ENCODE data around the gene PRSS1. TPM values are rescaled to one million over a fixed set of nuclear protein-coding genes. Genes with fewer than 3 reads are reported as not detected.

Gene PRSS1
- total RNA-seq, 3 donors from 2014 or later, result not detected

GRCh38 chr7:142770661-142771352 is 21.5 kb downstream of the PRSS1 start, which contains the start of gene PRSS2:
Gene PRSS2 (plus strand): TSS chr7:142770970. CDS start chr7:142770983, 13 bp downstream.
- Histone ChIP-seq H3K4me3 (no peak within 1 kb of the TSS), H3K4me1 (ENCODE audit: low read depth) (no peaks in the 10 kb centered on the region), H3K9me3 (no peaks in the 10 kb centered on the region), H3K36me3 (ENCODE audit: low read depth) (no peaks in the 10 kb centered on the region)
- DNase-seq (no peak), ATAC-seq (peak; percentile 14)
- TF ChIP-seq CTCF (IDR thresholded peaks at IDR 0.05), result no peak
- intact Hi-C loops (cut with DNase I, micrococcal nuclease), result no loop called here

GRCh38 chr7:142771353-142771723 is 22.1 kb downstream of the PRSS1 start:
- ATAC-seq (no peak), DNase-seq (no peak)
- H3K4me3 ChIP-seq, result no peak overlapping the region
- TF ChIP-seq CTCF (IDR thresholded peaks at IDR 0.05), result no peak
- no peaks in the 10 kb centered on the region for H3K36me3 ChIP-seq (ENCODE audit: low read depth)
- H3K4me1 ChIP-seq (ENCODE audit: low read depth), result no peaks in the 10 kb centered on the region
- H3K9me3 ChIP-seq, result no peaks in the 10 kb centered on the region
- intact Hi-C loops (cut with DNase I, micrococcal nuclease), result no loop called here

- Histone ChIP-seq H3K4me3 (no peak overlapping the region), H3K9me3 (no peaks in the 10 kb centered on the region), H3K4me1 (ENCODE audit: low read depth) (no peaks in the 10 kb centered on the region), H3K36me3 (ENCODE audit: low read depth) (no peaks in the 10 kb centered on the region)
- TF ChIP-seq CTCF (IDR thresholded peaks at IDR 0.05), result no peak
- ATAC-seq, result no peak
- intact Hi-C loops (cut with DNase I, micrococcal nuclease), result no loop called here
- DNase-seq, result no peak
These were observed 22.8 kb downstream of the PRSS1 start for GRCh38 chr7:142772051-142772450.

- H3K4me1 ChIP-seq (ENCODE audit: low read depth), result no peaks in the 10 kb centered on the region
- TF ChIP-seq CTCF (IDR thresholded peaks at IDR 0.05), result no peak
- intact Hi-C loops (cut with DNase I, micrococcal nuclease), result no loop called here
- no peaks in the 10 kb centered on the region for H3K9me3 ChIP-seq
- no peak overlapping the region for H3K4me3 ChIP-seq
- no peak for ATAC-seq
- DNase-seq, result no peak
- H3K36me3 ChIP-seq (ENCODE audit: low read depth), result no peaks in the 10 kb centered on the region
These were observed 23.4 kb downstream of the PRSS1 start for GRCh38 chr7:142772673-142773072.

- no peak for TF ChIP-seq CTCF (IDR thresholded peaks at IDR 0.05)
- ATAC-seq (no peak), DNase-seq (no peak)
- no peaks in the 10 kb centered on the region for H3K4me1 ChIP-seq (ENCODE audit: low read depth)
- H3K4me3 ChIP-seq, result no peak overlapping the region
- no peaks in the 10 kb centered on the region for H3K9me3 ChIP-seq
- H3K36me3 ChIP-seq (ENCODE audit: low read depth), result no peaks in the 10 kb centered on the region
- intact Hi-C loops (cut with DNase I, micrococcal nuclease), result no loop called here
These were observed 24.0 kb downstream of the PRSS1 start for GRCh38 chr7:142773230-142773629.

Measured in mucosa of descending colon (tissue), 3 donors.